ENCODE data around the gene CDKL2. TPM values are rescaled to one million over a fixed set of nuclear protein-coding genes. Genes with fewer than 3 reads are reported as not detected.
A peak's percentile ranks its signal among the peaks of the same experiment; 100 is the strongest.

Gene CDKL2
- total RNA-seq, result 0.30 TPM
- polyA plus RNA-seq, result 1 to 10 TPM in 1 of 4 donors, under 1 TPM in 3; 0.07 to 1.1 (median 0.44) TPM

DNA sequence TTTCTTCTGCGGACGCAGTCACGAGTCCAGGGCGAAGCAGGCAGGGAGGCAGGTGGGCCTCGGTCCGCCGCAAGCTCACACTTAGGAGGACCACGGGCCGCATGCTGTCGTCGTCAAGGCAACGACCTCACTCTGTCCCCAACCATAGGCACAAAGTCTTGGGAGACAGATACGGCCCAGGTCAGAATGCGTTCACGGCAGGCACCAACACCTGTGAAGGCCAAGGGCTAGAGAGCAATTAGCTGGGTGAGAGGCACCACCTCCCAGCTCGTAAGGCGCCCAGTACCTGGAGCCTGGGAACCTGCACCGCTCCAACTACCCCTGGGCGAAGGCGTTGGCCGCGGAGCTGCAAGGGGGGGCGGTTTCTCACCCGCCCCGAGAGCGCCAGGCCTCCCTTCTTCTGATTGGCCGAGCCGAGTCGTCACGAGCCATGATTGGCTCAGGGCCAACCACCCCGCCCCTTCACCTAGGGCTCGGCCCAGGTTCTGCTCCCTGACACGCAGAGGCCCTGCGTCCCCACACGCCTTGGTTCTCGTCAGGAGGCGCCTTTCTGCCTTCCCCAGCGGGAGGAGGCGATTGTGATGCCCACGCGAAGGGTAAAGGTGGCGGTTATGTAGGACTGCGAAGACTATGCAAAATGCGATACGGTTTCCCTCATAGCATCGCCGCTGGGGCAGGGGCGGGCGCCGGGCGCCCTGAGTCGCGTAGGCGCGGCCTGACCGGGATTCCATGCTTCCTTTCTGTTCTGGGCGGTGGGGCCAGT is at the start of gene CDKL2:
Gene CDKL2 (minus strand): TSS at position 355 of the 763 bp plus-strand sequence. CDS start 4,540 bp downstream, outside the sequence.
- no peaks in the 10 kb centered on the region for H3K9me3 ChIP-seq (ENCODE audit: control insufficient read depth in 2 of 2, low read length in 2 of 2)
- peak within 1 kb of the TSS; percentile 82 for H3K4me3 ChIP-seq (ENCODE audit: low read depth, low read length)
- peak within 1 kb of the TSS; percentile 52 for H3K27ac ChIP-seq (ENCODE audit: insufficient read depth, low read length, poor library complexity, severe bottlenecking)
- Mint-ChIP-seq H3K4me3 (peak within 1 kb of the TSS; percentile 85 to 99 (median 94)), H3K27me3 (peaks cover 5% of the 10 kb centered on the region), H3K27ac (peak within 1 kb of the TSS; percentile 40 to 95 (median 95)), H3K9me3 (no peaks in the 10 kb centered on the region), H3K4me1 (peaks cover 0 to 17% (median 8%) of the 10 kb centered on the region in 4 donors), H3K36me3 (peaks cover 4% of the 10 kb centered on the region)
- DNase-seq (peak; percentile 91 to 93 (median 91)), ATAC-seq (ENCODE audit: low read depth in 2 of 2) (peak; percentile 99 to 100)
- peaks cover 12% of the 10 kb centered on the region for H3K4me1 ChIP-seq (ENCODE audit: control insufficient read depth, insufficient read depth, low read length, poor library complexity, severe bottlenecking)
- H3K36me3 ChIP-seq (ENCODE audit: control insufficient read depth, insufficient read depth, low read length), result no peaks in the 10 kb centered on the region
- H3K27me3 ChIP-seq (ENCODE audit: control insufficient read depth, insufficient read depth, low read length), result no peaks in the 10 kb centered on the region

DNA sequence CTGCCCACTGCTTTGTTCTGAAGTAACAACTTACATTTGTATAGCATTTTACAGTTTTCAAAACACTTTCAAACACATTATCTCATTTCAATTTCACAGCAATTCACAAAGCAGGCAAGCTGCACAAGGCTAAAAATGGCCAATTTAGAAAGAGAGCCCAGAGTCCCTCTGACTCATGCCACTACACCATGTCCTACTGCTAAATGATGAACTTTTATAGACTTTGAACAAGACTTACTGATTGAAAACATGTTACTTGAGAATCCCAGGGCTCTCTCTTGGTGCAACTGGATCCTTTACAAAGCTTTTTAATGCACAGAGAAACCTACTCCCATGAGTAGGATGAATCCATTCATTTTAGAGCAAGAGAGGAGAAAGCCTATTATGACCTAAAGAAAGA is 48.6 kb upstream of the CDKL2 start:
- Mint-ChIP-seq H3K9me3 (no peaks in the 10 kb centered on the region), H3K4me1 (peaks cover 0 to 16% (median 12%) of the 10 kb centered on the region in 4 donors), H3K4me3 (no peak overlapping the region), H3K36me3 (no peaks in the 10 kb centered on the region), H3K27me3 (no peaks in the 10 kb centered on the region), H3K27ac (no peak overlapping the region)
- H3K27ac ChIP-seq (ENCODE audit: insufficient read depth, low read length, poor library complexity, severe bottlenecking), result no peak overlapping the region
- peaks cover 1% of the 10 kb centered on the region for H3K4me1 ChIP-seq (ENCODE audit: control insufficient read depth, insufficient read depth, low read length, poor library complexity, severe bottlenecking)
- H3K4me3 ChIP-seq (ENCODE audit: low read depth, low read length), result no peak overlapping the region
- H3K27me3 ChIP-seq (ENCODE audit: control insufficient read depth, insufficient read depth, low read length), result no peaks in the 10 kb centered on the region
- DNase-seq, result no peak
- H3K9me3 ChIP-seq (ENCODE audit: control insufficient read depth in 2 of 2, low read length in 2 of 2), result no peaks in the 10 kb centered on the region
- no peak for ATAC-seq (ENCODE audit: low read depth in 2 of 2)
- H3K36me3 ChIP-seq (ENCODE audit: control insufficient read depth, insufficient read depth, low read length), result no peaks in the 10 kb centered on the region

DNA sequence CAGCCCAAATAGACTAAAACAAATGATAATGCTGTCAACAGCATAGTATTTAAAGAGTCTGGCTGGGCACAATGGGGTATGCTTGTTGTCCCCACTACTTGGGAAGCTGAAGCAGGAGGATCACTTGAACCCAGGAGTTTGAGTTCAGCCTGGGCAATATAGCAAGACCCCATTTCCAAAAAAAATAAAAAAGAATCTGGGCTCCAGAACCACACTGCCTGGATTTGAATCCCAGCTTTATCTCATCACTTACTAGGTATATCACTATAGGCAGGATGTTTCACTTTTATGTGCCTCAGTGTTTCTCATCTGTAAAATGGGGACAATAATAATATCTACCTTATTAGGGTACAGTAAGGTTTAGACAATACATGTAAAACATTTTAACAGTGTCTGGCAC is 48.1 kb upstream of the CDKL2 start:
- H3K27ac Mint-ChIP-seq, result no peak overlapping the region
- H3K27ac ChIP-seq (ENCODE audit: insufficient read depth, low read length, poor library complexity, severe bottlenecking), result no peak overlapping the region
- H3K4me3 ChIP-seq (ENCODE audit: low read depth, low read length), result no peak overlapping the region
- H3K36me3 ChIP-seq (ENCODE audit: control insufficient read depth, insufficient read depth, low read length), result no peaks in the 10 kb centered on the region
- H3K36me3 Mint-ChIP-seq, result no peaks in the 10 kb centered on the region
- H3K27me3 ChIP-seq (ENCODE audit: control insufficient read depth, insufficient read depth, low read length), result no peaks in the 10 kb centered on the region
- no peak for DNase-seq
- peak overlapping the region in 1 of 4 donors; percentile 15 for H3K4me3 Mint-ChIP-seq
- peaks cover 5% of the 10 kb centered on the region for H3K4me1 ChIP-seq (ENCODE audit: control insufficient read depth, insufficient read depth, low read length, poor library complexity, severe bottlenecking)
- peaks cover 0 to 17% (median 13%) of the 10 kb centered on the region in 4 donors for H3K4me1 Mint-ChIP-seq
- H3K9me3 Mint-ChIP-seq, result no peaks in the 10 kb centered on the region
- ATAC-seq (ENCODE audit: low read depth in 2 of 2), result no peak
- H3K9me3 ChIP-seq (ENCODE audit: control insufficient read depth in 2 of 2, low read length in 2 of 2), result no peaks in the 10 kb centered on the region
- no peaks in the 10 kb centered on the region for H3K27me3 Mint-ChIP-seq

DNA sequence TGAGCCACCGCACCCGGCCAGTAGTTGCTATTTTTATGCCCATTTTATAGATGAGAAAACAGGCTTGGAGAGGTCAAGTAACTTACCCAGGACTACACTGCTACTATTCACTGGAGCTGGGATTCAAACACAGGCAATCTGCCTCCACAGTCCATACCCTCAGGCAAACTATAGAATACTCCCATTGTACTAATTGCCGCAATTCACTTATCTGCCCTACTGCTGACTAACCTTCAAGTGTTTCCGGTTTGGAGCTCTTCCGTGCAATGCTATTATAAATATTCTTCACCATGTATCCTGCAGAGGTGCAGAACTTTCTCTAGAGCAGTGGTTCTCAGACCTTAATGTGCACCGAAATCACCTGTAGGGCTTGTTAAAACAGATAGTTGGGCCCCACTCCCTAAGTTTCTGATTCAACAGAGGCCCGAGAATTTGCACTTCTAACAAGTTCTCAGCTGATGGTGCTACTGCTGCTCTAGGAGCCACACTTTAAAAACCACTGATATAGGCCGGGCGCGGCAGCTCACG is 44.7 kb upstream of the CDKL2 start:
- Mint-ChIP-seq H3K4me3 (peak overlapping the region in 3 of 4 donors; percentile 15 to 55 (median 36)), H3K27ac (no peak overlapping the region)

DNA sequence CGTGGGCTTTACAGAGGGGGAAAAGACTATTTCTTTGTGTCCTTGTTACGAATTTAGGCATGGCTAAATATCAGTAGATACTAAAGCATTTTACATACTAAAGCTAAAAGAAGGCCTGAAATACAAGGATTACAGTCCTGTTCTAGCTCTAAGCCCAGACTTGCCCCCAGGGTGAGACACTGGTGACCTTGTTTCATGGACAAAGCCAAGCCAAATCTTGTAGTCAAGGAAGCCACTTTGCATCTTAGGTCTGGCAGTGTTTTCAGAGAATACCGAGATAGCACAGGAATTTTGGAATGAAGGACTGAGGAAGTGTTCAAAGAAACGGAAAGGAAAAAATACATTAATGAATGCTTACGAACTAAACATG is 43.6 kb upstream of the CDKL2 start:
- Mint-ChIP-seq H3K27me3 (no peaks in the 10 kb centered on the region), H3K27ac (peak overlapping the region; percentile 98 to 100 (median 99)), H3K4me3 (peak overlapping the region; percentile 93 to 99 (median 98)), H3K4me1 (peaks cover 25 to 46% (median 34%) of the 10 kb centered on the region in 4 donors), H3K9me3 (peaks cover 0 to 2% (median 0%) of the 10 kb centered on the region in 7 donors), H3K36me3 (no peaks in the 10 kb centered on the region)
- Histone ChIP-seq H3K4me3 (ENCODE audit: low read depth, low read length) (peak overlapping the region; percentile 92), H3K27me3 (ENCODE audit: control insufficient read depth, insufficient read depth, low read length) (no peaks in the 10 kb centered on the region), H3K27ac (ENCODE audit: insufficient read depth, low read length, poor library complexity, severe bottlenecking) (peak overlapping the region; percentile 98), H3K4me1 (ENCODE audit: control insufficient read depth, insufficient read depth, low read length, poor library complexity, severe bottlenecking) (peaks cover 39% of the 10 kb centered on the region), H3K36me3 (ENCODE audit: control insufficient read depth, insufficient read depth, low read length) (no peaks in the 10 kb centered on the region), H3K9me3 (ENCODE audit: control insufficient read depth in 2 of 2, low read length in 2 of 2) (no peaks in the 10 kb centered on the region)
- ATAC-seq (ENCODE audit: low read depth in 2 of 2) (no peak), DNase-seq (no peak)

More for the DNA sequence above, 44.7 kb upstream of the CDKL2 start:
- Histone ChIP-seq H3K27me3 (ENCODE audit: control insufficient read depth, insufficient read depth, low read length) (no peaks in the 10 kb centered on the region), H3K27ac (ENCODE audit: insufficient read depth, low read length, poor library complexity, severe bottlenecking) (no peak overlapping the region), H3K9me3 (ENCODE audit: control insufficient read depth in 2 of 2, low read length in 2 of 2) (no peaks in the 10 kb centered on the region), H3K4me1 (ENCODE audit: control insufficient read depth, insufficient read depth, low read length, poor library complexity, severe bottlenecking) (peaks cover 28% of the 10 kb centered on the region), H3K4me3 (ENCODE audit: low read depth, low read length) (no peak overlapping the region), H3K36me3 (ENCODE audit: control insufficient read depth, insufficient read depth, low read length) (no peaks in the 10 kb centered on the region)
- H3K4me1 Mint-ChIP-seq, result peaks cover 17 to 36% (median 25%) of the 10 kb centered on the region in 4 donors
- DNase-seq, result no peak
- no peaks in the 10 kb centered on the region for H3K27me3 Mint-ChIP-seq
- no peaks in the 10 kb centered on the region for H3K36me3 Mint-ChIP-seq
- H3K9me3 Mint-ChIP-seq, result peaks cover 0 to 2% (median 0%) of the 10 kb centered on the region in 7 donors
- no peak for ATAC-seq (ENCODE audit: low read depth in 2 of 2)

GRCh38 chr4:75673027-75673958 is 43.0 kb upstream of the CDKL2 start, which contains the start of gene G3BP2:
Gene G3BP2, minus strand, starts transcription at chr4:75673411. Its CDS starts 11,386 bp downstream, at chr4:75662025.
- H3K4me1 ChIP-seq (ENCODE audit: control insufficient read depth, insufficient read depth, low read length, poor library complexity, severe bottlenecking), result peaks cover 45% of the 10 kb centered on the region
- ATAC-seq (ENCODE audit: low read depth in 2 of 2), result peak; percentile 95 to 96
- H3K27me3 ChIP-seq (ENCODE audit: control insufficient read depth, insufficient read depth, low read length), result no peaks in the 10 kb centered on the region
- H3K36me3 ChIP-seq (ENCODE audit: control insufficient read depth, insufficient read depth, low read length), result no peaks in the 10 kb centered on the region
- Mint-ChIP-seq H3K27me3 (no peaks in the 10 kb centered on the region), H3K27ac (peak within 1 kb of the TSS; percentile 98 to 100 (median 99)), H3K4me3 (peak within 1 kb of the TSS; percentile 93 to 99 (median 98)), H3K9me3 (peaks cover 0 to 2% (median 0%) of the 10 kb centered on the region in 7 donors), H3K36me3 (no peaks in the 10 kb centered on the region), H3K4me1 (peaks cover 30 to 52% (median 40%) of the 10 kb centered on the region in 4 donors)
- DNase-seq, result peak; percentile 97 to 100 (median 98)
- peak within 1 kb of the TSS; percentile 98 for H3K27ac ChIP-seq (ENCODE audit: insufficient read depth, low read length, poor library complexity, severe bottlenecking)
- no peaks in the 10 kb centered on the region for H3K9me3 ChIP-seq (ENCODE audit: control insufficient read depth in 2 of 2, low read length in 2 of 2)
- peak within 1 kb of the TSS; percentile 97 for H3K4me3 ChIP-seq (ENCODE audit: low read depth, low read length)

DNA sequence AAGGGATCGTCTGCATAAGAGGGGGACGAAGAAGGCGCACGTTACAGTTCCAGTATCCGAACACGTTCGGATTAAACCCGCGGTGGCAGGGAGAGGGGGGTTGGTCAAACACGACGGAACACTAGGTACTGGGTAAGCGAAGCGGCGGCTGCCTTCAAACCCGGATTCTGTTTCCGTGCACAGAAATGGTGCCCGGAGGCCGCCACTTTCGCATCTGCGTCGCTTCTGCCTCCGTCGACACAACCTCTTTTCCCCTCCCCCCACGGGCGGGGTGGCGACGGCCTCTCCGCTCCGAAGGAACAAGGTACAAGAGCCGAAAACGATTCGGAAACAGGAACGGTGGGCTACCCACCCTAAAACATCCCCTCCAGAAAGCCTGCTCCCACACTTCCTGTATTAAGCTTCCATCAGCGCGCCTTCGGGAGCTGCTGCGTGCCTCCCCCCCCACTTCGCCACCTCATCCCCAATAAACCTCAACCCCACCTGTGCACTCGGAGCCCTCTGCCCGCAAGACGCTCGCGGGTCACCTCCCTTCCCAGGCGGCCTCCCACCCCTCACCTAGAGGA is 42.2 kb upstream of the CDKL2 start:
- Histone ChIP-seq H3K4me3 (ENCODE audit: low read depth, low read length) (peak overlapping the region; percentile 97), H3K4me1 (ENCODE audit: control insufficient read depth, insufficient read depth, low read length, poor library complexity, severe bottlenecking) (peaks cover 53% of the 10 kb centered on the region), H3K36me3 (ENCODE audit: control insufficient read depth, insufficient read depth, low read length) (no peaks in the 10 kb centered on the region), H3K9me3 (ENCODE audit: control insufficient read depth in 2 of 2, low read length in 2 of 2) (no peaks in the 10 kb centered on the region), H3K27me3 (ENCODE audit: control insufficient read depth, insufficient read depth, low read length) (no peaks in the 10 kb centered on the region), H3K27ac (ENCODE audit: insufficient read depth, low read length, poor library complexity, severe bottlenecking) (peak overlapping the region; percentile 98)
- peak overlapping the region; percentile 93 to 99 (median 98) for H3K4me3 Mint-ChIP-seq
- no peaks in the 10 kb centered on the region for H3K36me3 Mint-ChIP-seq
- DNase-seq (peak; percentile 70 to 88 (median 84)), ATAC-seq (ENCODE audit: low read depth in 2 of 2) (peak; percentile 21 to 26)
- H3K9me3 Mint-ChIP-seq, result peaks cover 0 to 2% (median 0%) of the 10 kb centered on the region in 7 donors
- no peaks in the 10 kb centered on the region for H3K27me3 Mint-ChIP-seq
- H3K27ac Mint-ChIP-seq, result peak overlapping the region; percentile 98 to 100 (median 99)
- peaks cover 37 to 60% (median 47%) of the 10 kb centered on the region in 4 donors for H3K4me1 Mint-ChIP-seq

All from CD4-positive, CD25-positive, alpha-beta regulatory T cell (primary cell).